Thyroid gland (tissue), 4 donors: ENCODE data around the gene UGP2. TPM values are rescaled to one million over a fixed set of nuclear protein-coding genes. Genes with fewer than 3 reads are reported as not detected.

Experiments used
- DNase-seq, 2 donors: peaks; one replicate each; pipeline ENCODE4 v3.0.0-alpha.2; 2019
- H3K27ac ChIP-seq, 3 donors: fragments of 200-600 bp; sonication (generic); 1 replicate in 2 of 3; 2 replicates in 1 of 3; pipeline ENCODE4 v1.5.1; 2016 to 2019; ENCODE audit warnings: mild to moderate bottlenecking in 1 of 3, moderate library complexity in 1 of 3
- H3K27me3 ChIP-seq: fragments of 200-600 bp; sonication (generic); one replicate; pipeline ENCODE4 v1.5.1; 2019
- H3K36me3 ChIP-seq, 2 donors: fragments of 200-600 bp; sonication (generic); one replicate each; pipeline ENCODE4 v1.5.1; 2016 to 2019
- H3K4me1 ChIP-seq, 2 donors: fragments of 200-600 bp; sonication (generic); one replicate each; pipeline ENCODE4 v1.5.1; 2017 to 2019
- H3K4me3 ChIP-seq, 3 donors: fragments of 200-600 bp; sonication (generic); replicated peaks in 1 of 3; 1 replicate in 2 of 3; 2 replicates in 1 of 3; pipeline ENCODE4 v1.5.1; 2016; ENCODE audit warnings: mild to moderate bottlenecking in 1 of 3
- H3K9me3 ChIP-seq: fragments of 200-600 bp; sonication (generic); one replicate; pipeline ENCODE4 v1.5.1; 2017
- POLR2A ChIP-seq, 2 donors: fragments of 450-650 bp; IDR thresholded peaks; one replicate each; pipeline ENCODE4 v1.6.1; 2017; ENCODE audit warnings: antibody characterized with exemption in 2 of 2, mild to moderate bottlenecking in 2 of 2, moderate library complexity in 1 of 2
- WGBS, 2 donors: methylation state at CpG; one replicate each; pipeline ENCODE4 v1.1.5; 2017; 5-methylcytosine and 5-hydroxymethylcytosine counted together
- intact Hi-C: fragments of 100-400 bp; cut with DNase I; formaldehyde crosslinking; loops from one replicate; pipeline ENCODE4 v1.15.1; 2023
- total RNA-seq, 4 donors: library from RNA; depleted of rRNA; stranded (reverse); fragments of >200 nt; gene quantifications; one replicate each; pipeline ENCODE4 v1.2.3, GENCODE V29; 2016
- TF ChIP-seq, protein P1 (sequence below), 6 experiments: fragments of 200-600 bp in 3 of 6; fragments of 450-650 bp in 3 of 6; sonication (generic) in 3 of 6; IDR thresholded peaks; one replicate each; pipeline ENCODE4 v1.5.1; 2016 to 2019; ENCODE audit warnings: antibody characterized with exemption in 6 of 6, mild to moderate bottlenecking in 2 of 6, inconsistent platforms in 1 of 6, moderate library complexity in 1 of 6

Gene UGP2
- total RNA-seq, 4 donors from 2014 or later, result 120 to 140 (median 133) TPM

DNA sequence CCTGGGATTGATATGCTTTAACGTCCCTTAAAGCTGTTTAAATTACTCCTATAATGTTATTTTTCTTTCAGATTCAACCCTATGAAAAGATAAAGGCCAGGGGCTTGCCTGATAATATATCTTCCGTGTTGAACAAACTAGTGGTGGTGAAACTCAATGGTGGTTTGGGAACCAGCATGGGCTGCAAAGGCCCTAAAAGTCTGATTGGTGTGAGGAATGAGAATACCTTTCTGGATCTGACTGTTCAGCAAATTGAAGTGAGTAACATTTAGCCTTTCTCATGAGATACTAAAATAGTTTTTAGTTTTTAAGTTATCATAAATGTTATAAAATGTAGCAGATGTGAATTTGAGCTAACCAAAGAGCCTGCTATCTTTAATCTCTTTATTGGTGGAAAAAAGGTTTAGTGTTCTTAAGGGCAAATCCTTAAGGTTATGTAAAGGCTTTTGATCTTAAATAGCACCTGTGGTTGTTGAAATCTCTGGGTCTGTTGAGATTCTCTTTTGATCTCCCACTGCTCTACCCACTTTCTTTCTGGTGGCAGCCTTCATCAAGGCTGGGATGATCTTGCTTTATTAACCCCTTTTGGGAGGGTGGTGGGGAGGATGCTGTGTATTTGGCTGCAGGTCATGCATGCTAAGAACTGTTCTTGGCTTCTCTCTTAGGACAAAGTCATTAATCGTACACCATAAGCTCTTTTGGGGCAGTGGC, 40.9 kb downstream of the UGP2 start:
- intact Hi-C loops, result no loop called here
- Histone ChIP-seq H3K4me3 (no peak overlapping the region), H3K36me3 (peaks cover 16 to 30% of the 10 kb centered on the region in 2 donors), H3K27me3 (no peaks in the 10 kb centered on the region), H3K9me3 (no peaks in the 10 kb centered on the region), H3K4me1 (no peaks in the 10 kb centered on the region), H3K27ac (no peak overlapping the region)
- TF ChIP-seq POLR2A (IDR thresholded peaks at IDR 0.05), result no peak
- TF ChIP-seq, protein P1, sequence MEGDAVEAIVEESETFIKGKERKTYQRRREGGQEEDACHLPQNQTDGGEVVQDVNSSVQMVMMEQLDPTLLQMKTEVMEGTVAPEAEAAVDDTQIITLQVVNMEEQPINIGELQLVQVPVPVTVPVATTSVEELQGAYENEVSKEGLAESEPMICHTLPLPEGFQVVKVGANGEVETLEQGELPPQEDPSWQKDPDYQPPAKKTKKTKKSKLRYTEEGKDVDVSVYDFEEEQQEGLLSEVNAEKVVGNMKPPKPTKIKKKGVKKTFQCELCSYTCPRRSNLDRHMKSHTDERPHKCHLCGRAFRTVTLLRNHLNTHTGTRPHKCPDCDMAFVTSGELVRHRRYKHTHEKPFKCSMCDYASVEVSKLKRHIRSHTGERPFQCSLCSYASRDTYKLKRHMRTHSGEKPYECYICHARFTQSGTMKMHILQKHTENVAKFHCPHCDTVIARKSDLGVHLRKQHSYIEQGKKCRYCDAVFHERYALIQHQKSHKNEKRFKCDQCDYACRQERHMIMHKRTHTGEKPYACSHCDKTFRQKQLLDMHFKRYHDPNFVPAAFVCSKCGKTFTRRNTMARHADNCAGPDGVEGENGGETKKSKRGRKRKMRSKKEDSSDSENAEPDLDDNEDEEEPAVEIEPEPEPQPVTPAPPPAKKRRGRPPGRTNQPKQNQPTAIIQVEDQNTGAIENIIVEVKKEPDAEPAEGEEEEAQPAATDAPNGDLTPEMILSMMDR (IDR thresholded peaks at IDR 0.05), result no peak
- WGBS, 2 donors, result 90 to 96% methylated on average over 3 of the region's 3 CpGs
- DNase-seq, result no peak

DNA sequence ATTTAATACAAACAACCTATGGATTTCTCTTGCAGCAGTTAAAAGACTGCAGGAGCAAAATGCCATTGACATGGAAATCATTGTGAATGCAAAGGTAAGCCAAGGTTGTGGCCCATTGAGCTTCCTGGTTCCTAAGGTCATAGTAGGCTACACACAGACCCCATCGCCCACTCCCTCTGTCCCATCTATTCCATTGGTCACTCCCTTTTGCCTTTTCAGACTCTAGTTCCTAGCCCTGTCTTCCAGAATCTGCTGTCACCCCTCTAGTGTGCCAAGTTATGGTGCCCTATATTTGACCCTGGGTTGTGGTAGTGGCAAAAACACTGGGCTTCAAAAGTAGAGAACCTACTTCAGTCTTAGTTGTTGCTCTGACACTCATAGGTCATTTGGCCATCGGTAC, 44.7 kb downstream of the UGP2 start:
- Histone ChIP-seq H3K4me1 (no peaks in the 10 kb centered on the region), H3K4me3 (no peak overlapping the region), H3K27me3 (no peaks in the 10 kb centered on the region), H3K27ac (no peak overlapping the region), H3K36me3 (peaks cover 16 to 30% of the 10 kb centered on the region in 2 donors), H3K9me3 (no peaks in the 10 kb centered on the region)
- intact Hi-C loops, result no loop called here
- no peak for DNase-seq
- TF ChIP-seq, protein P1 (IDR thresholded peaks at IDR 0.05), result no peak
- 92 to 100% methylated on average over 2 of the region's 2 CpGs for WGBS, 2 donors

DNA sequence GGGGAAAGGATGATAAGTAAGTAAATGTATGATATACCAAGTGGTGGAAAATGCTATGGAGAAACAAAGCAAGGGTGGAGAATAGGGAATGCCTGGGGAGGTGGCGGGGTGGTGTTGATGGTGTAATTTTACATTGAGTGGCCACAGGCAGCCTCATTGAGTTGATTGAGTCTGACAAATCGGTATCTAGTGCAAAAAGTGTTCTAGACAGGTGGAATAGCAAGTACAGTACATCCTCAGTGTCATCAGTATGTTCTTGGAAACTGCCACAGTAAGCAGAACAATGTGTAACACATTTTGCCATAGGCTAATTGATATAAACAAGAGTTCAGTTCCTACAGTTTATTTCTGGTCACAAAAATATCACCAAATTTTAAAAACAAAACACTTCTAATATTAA, 46.4 kb downstream of the UGP2 start:
- TF ChIP-seq, protein P1 (IDR thresholded peaks at IDR 0.05), result no peak
- TF ChIP-seq POLR2A (IDR thresholded peaks at IDR 0.05), result no peak
- 87 to 96% methylated on average over 2 of the region's 2 CpGs for WGBS, 2 donors

DNA sequence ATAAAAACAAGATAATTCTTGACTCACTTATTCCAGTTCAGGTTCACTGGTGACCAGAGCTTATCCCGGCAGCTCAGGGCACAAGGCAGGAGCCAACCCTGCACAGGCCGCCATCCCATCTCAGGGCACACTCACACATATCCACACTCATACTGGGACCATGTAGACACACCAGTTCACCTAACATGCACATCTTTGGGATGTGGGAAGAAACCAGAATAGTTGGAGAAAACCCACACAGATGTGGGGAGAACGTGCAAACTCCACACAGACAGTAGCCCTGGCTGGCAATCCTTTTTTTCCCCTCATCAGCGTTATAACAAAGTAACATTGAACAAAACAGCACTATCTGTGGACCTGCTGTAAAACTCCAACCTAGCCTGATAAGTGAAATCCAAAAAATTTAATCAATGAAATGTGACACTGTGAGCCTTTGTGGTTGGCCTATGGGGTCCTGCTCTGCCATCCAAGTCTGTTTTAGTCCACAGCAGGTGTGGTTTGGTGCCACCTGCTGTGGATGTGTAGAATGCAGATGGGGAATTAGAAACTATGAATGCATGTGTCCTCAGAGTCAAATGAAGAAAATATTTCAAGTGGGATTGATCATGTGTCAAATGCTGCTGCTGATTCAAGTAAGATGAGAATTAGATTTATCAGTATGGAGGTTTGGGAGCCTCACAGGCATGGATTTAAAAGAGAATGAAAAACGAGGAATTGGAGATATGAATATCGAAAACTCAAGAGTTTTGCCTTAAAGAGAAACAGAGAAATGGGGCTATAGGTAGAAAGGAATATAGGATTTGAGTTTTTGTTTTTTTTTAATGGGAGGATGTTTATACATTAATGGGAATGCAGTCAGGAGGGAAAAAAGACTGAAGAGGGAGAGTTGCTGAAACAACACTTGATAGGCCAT, 47.0 kb downstream of the UGP2 start:
- Histone ChIP-seq H3K27ac (no peak overlapping the region), H3K36me3 (peaks cover 16 to 19% of the 10 kb centered on the region in 2 donors), H3K9me3 (no peaks in the 10 kb centered on the region), H3K4me3 (no peak overlapping the region), H3K27me3 (no peaks in the 10 kb centered on the region), H3K4me1 (no peaks in the 10 kb centered on the region)
- peak; percentile 42 to 44 for DNase-seq
- WGBS, 2 donors, result 92 to 97% methylated on average over 6 of the region's 6 CpGs
- intact Hi-C loops, result no loop called here
- no peak for TF ChIP-seq POLR2A (IDR thresholded peaks at IDR 0.05)
- TF ChIP-seq, protein P1 (IDR thresholded peaks at IDR 0.05), result peak; percentile 41 to 74 (median 62)

More for the DNA sequence above, 46.4 kb downstream of the UGP2 start:
- peaks cover 16 to 26% of the 10 kb centered on the region in 2 donors for H3K36me3 ChIP-seq
- no peaks in the 10 kb centered on the region for H3K27me3 ChIP-seq
- intact Hi-C loops, result no loop called here
- no peak overlapping the region for H3K27ac ChIP-seq
- no peak overlapping the region for H3K4me3 ChIP-seq
- H3K9me3 ChIP-seq, result no peaks in the 10 kb centered on the region
- H3K4me1 ChIP-seq, result no peaks in the 10 kb centered on the region
- no peak for DNase-seq

DNA sequence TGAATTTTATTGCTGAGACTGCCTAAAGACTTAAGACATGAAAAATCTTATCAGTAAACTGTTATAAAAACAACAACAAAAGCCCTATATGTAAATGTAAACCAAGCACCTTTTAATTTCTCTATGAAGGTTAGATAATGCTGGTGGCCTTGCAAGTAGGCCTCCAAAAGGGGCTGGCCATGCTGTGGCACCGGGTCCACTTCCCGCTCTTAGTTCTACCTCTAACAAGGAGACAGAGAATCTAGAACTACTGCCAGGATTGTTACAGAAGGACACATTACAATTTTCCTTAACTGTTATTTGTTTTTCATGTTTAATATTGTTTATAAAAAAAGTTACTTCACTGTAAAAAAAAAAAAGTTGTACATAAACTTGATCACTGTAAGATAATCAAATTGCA, 49.0 kb downstream of the UGP2 start:
- no peaks in the 10 kb centered on the region for H3K27me3 ChIP-seq
- peaks cover 9% of the 10 kb centered on the region in 2 donors for H3K36me3 ChIP-seq
- no peaks in the 10 kb centered on the region for H3K9me3 ChIP-seq
- no peak for TF ChIP-seq POLR2A (IDR thresholded peaks at IDR 0.05)
- TF ChIP-seq, protein P1 (IDR thresholded peaks at IDR 0.05), result no peak
- H3K4me3 ChIP-seq, result no peak overlapping the region
- intact Hi-C loops, result no loop called here
- H3K4me1 ChIP-seq, result no peaks in the 10 kb centered on the region
- 88 to 92% methylated on average over 2 of the region's 2 CpGs for WGBS, 2 donors
- no peak overlapping the region for H3K27ac ChIP-seq
- no peak for DNase-seq
